NCI-H2196 (cell line): ENCODE results near the gene HDAC7.

Experiments used
- DNase-seq: peaks from one replicate; lab custom pipeline; 2025; ENCODE audit not compliant: unreplicated experiment; lab: John Stamatoyannopoulos, UW

HDAC7 gene

GRCh38 chr12:47733142-47733541 is 86.6 kb downstream of the HDAC7 start:
- no peak for DNase-seq
